HepG2 (cell line): ENCODE measurements around the gene ELOVL2. TPM values are rescaled to one million over a fixed set of nuclear protein-coding genes. Genes with fewer than 3 reads are reported as not detected.

Experiments
- FOXK1 ChIP-seq: sonication (generic); formaldehyde crosslinking; IDR thresholded peaks from 2 replicates; pipeline ENCODE4 v1.4.0; 2020; ENCODE audit warnings: low read depth, missing genetic modification reagents, borderline replicate concordance
- HNF4G ChIP-seq, 2 experiments: sonication (generic) in 1 of 2; formaldehyde crosslinking in 1 of 2; IDR thresholded peaks; 2 replicates each; pipeline versions ENCODE4 v1.4.0 to v1.6.1; 2011 to 2020; ENCODE audit warnings: borderline replicate concordance in 2 of 2, low read depth in 2 of 2, mild to moderate bottlenecking in 2 of 2, low read length in 1 of 2, missing genetic modification reagents in 1 of 2, moderate library complexity in 1 of 2
- ISL2 ChIP-seq: sonication (generic); formaldehyde crosslinking; IDR thresholded peaks from 2 replicates; pipeline ENCODE4 v1.5.0; 2020; ENCODE audit warnings: missing genetic modification reagents
- JUND ChIP-seq: sonication (generic); formaldehyde crosslinking; IDR thresholded peaks from 2 replicates; pipeline ENCODE4 v1.8.0; 2022; ENCODE audit warnings: mild to moderate bottlenecking, missing genetic modification reagents
- MAF1 ChIP-seq: sonication (generic); formaldehyde crosslinking; IDR thresholded peaks from 2 replicates; pipeline ENCODE4 v1.5.0; 2020; ENCODE audit warnings: missing genetic modification reagents, borderline replicate concordance
- NFIC ChIP-seq: IDR thresholded peaks from 2 replicates; pipeline ENCODE4 v1.6.1; 2012; ENCODE audit warnings: mild to moderate bottlenecking, low read length, inconsistent platforms
- NR2F6 ChIP-seq, 2 experiments: IDR thresholded peaks; 2 replicates each; pipeline ENCODE4 v1.6.1; 2016; ENCODE audit warnings: antibody characterized with exemption in 1 of 2, mild to moderate bottlenecking in 1 of 2
- RCOR2 ChIP-seq: IDR thresholded peaks from 2 replicates; pipeline ENCODE4 v1.6.1; 2016; ENCODE audit warnings: missing biosample characterization, missing genetic modification reagents
- SOX13 ChIP-seq, 3 experiments: fragments of 450-650 bp in 1 of 3; sonication (generic) in 1 of 3; formaldehyde crosslinking in 1 of 3; IDR thresholded peaks in 2 of 3; conservative IDR thresholded peaks in 1 of 3; 2 replicates each; pipeline versions ENCODE4 v1.5.0 to v1.6.1; 2016 to 2020; ENCODE audit warnings: antibody characterized with exemption in 1 of 3, mild to moderate bottlenecking in 1 of 3, missing compliant biosample characterization in 1 of 3, missing genetic modification reagents in 1 of 3, moderate library complexity in 1 of 3
- ZGPAT ChIP-seq: IDR thresholded peaks from 2 replicates; pipeline ENCODE4 v1.6.1; 2016; ENCODE audit warnings: mild to moderate bottlenecking
- ZNF160 ChIP-seq: sonication (generic); formaldehyde crosslinking; IDR thresholded peaks from 2 replicates; pipeline ENCODE4 v1.8.0; 2022; ENCODE audit warnings: mild to moderate bottlenecking, inconsistent platforms, missing genetic modification reagents
- ZNF251 ChIP-seq: sonication (generic); formaldehyde crosslinking; IDR thresholded peaks from 2 replicates; pipeline ENCODE4 v1.9.0; 2021; ENCODE audit warnings: mild to moderate bottlenecking, missing genetic modification reagents
- ZNF292 ChIP-seq: sonication (generic); formaldehyde crosslinking; IDR thresholded peaks from 2 replicates; pipeline ENCODE4 v1.8.1; 2022; ENCODE audit warnings: mild to moderate bottlenecking, low read depth, missing genetic modification reagents, borderline replicate concordance
- ZNF431 ChIP-seq: sonication (generic); formaldehyde crosslinking; IDR thresholded peaks from 2 replicates; pipeline ENCODE4 v1.9.0; 2022; ENCODE audit warnings: missing genetic modification reagents, low read depth, mild to moderate bottlenecking, borderline replicate concordance
- polyA plus RNA-seq, 8 experiments: library from polyadenylated mRNA; depleted of rRNA in 3 of 8; stranded (reverse) in 7 of 8; unstranded in 1 of 8; fragments of >200 nt; fragmentation: Illumina TruSeq in 4 of 8; extraction: Trizol in 4 of 8; gene quantifications; 2 replicates each; pipeline versions ENCODE4 v1.2.1 to v1.2.3, GENCODE V29; 2011 to 2016; ENCODE audit warnings: low read depth in 4 of 8, missing spikeins in 1 of 8, mixed read lengths in 1 of 8; ENCODE audit not compliant: insufficient read depth in 1 of 8
- total RNA-seq, 5 experiments: library from RNA; depleted of rRNA; stranded (reverse); fragments of >200 nt; fragmentation: Illumina TruSeq; extraction: Trizol; gene quantifications; 2 replicates each; pipeline ENCODE4 v1.2.3, GENCODE V29; 2016; ENCODE audit warnings: low read depth in 1 of 5
- TF ChIP-seq, protein P1 (sequence below): sonication (generic); formaldehyde crosslinking; IDR thresholded peaks from 2 replicates; pipeline ENCODE4 v1.4.0; 2020; ENCODE audit warnings: mild to moderate bottlenecking, missing genetic modification reagents, borderline replicate concordance
- TF ChIP-seq, protein P2 (sequence below): IDR thresholded peaks from 2 replicates; pipeline ENCODE4 v1.4.0; 2020; ENCODE audit warnings: mild to moderate bottlenecking, missing genetic modification reagents
- TF ChIP-seq, protein P3 (sequence below): IDR thresholded peaks from 2 replicates; pipeline ENCODE4 v1.6.1; 2018; ENCODE audit warnings: missing genetic modification reagents

ELOVL2 gene
- total and polyA plus RNA-seq, 2 of the 13 experiments (the other 11 are each of a cell fraction or from before 2014, with no cell fraction given), result 43.6 to 65.4 TPM

GRCh38 chr6:11039040-11039439, 5.1 kb downstream of the ELOVL2 start (continued):
- TF ChIP-seq, protein P1, sequence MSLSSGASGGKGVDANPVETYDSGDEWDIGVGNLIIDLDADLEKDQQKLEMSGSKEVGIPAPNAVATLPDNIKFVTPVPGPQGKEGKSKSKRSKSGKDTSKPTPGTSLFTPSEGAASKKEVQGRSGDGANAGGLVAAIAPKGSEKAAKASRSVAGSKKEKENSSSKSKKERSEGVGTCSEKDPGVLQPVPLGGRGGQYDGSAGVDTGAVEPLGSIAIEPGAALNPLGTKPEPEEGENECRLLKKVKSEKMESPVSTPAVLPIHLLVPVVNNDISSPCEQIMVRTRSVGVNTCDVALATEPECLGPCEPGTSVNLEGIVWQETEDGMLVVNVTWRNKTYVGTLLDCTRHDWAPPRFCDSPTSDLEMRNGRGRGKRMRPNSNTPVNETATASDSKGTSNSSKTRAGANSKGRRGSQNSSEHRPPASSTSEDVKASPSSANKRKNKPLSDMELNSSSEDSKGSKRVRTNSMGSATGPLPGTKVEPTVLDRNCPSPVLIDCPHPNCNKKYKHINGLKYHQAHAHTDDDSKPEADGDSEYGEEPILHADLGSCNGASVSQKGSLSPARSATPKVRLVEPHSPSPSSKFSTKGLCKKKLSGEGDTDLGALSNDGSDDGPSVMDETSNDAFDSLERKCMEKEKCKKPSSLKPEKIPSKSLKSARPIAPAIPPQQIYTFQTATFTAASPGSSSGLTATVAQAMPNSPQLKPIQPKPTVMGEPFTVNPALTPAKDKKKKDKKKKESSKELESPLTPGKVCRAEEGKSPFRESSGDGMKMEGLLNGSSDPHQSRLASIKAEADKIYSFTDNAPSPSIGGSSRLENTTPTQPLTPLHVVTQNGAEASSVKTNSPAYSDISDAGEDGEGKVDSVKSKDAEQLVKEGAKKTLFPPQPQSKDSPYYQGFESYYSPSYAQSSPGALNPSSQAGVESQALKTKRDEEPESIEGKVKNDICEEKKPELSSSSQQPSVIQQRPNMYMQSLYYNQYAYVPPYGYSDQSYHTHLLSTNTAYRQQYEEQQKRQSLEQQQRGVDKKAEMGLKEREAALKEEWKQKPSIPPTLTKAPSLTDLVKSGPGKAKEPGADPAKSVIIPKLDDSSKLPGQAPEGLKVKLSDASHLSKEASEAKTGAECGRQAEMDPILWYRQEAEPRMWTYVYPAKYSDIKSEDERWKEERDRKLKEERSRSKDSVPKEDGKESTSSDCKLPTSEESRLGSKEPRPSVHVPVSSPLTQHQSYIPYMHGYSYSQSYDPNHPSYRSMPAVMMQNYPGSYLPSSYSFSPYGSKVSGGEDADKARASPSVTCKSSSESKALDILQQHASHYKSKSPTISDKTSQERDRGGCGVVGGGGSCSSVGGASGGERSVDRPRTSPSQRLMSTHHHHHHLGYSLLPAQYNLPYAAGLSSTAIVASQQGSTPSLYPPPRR (CRISPR knock-in tag), result peak; percentile 53; the same call in 1 of the 2 replicates
- TF ChIP-seq JUND (CRISPR knock-in tag), result no peak
- TF ChIP-seq SOX13 (IDR thresholded peaks at IDR 0.05), result no peak
- TF ChIP-seq SOX13 (CRISPR knock-in tag; conservative IDR thresholded peaks at IDR 0.05 in 1 of 2, IDR thresholded peaks at IDR 0.05 in 1 of 2), result peak in 1 of 2 experiments; percentile 84; a peak in 2 of 4 replicates
- peak; percentile 64 for TF ChIP-seq NR2F6 (IDR thresholded peaks at IDR 0.05)
- TF ChIP-seq NR2F6 (CRISPR knock-in tag; IDR thresholded peaks at IDR 0.05), result no peak
- no peak for TF ChIP-seq ZNF431
- TF ChIP-seq FOXK1, result peak; percentile 60
- TF ChIP-seq ZNF160 (CRISPR knock-in tag), result no peak
- TF ChIP-seq ISL2 (CRISPR knock-in tag), result peak; percentile 61; the same call in 1 of the 2 replicates
- TF ChIP-seq, protein P2, sequence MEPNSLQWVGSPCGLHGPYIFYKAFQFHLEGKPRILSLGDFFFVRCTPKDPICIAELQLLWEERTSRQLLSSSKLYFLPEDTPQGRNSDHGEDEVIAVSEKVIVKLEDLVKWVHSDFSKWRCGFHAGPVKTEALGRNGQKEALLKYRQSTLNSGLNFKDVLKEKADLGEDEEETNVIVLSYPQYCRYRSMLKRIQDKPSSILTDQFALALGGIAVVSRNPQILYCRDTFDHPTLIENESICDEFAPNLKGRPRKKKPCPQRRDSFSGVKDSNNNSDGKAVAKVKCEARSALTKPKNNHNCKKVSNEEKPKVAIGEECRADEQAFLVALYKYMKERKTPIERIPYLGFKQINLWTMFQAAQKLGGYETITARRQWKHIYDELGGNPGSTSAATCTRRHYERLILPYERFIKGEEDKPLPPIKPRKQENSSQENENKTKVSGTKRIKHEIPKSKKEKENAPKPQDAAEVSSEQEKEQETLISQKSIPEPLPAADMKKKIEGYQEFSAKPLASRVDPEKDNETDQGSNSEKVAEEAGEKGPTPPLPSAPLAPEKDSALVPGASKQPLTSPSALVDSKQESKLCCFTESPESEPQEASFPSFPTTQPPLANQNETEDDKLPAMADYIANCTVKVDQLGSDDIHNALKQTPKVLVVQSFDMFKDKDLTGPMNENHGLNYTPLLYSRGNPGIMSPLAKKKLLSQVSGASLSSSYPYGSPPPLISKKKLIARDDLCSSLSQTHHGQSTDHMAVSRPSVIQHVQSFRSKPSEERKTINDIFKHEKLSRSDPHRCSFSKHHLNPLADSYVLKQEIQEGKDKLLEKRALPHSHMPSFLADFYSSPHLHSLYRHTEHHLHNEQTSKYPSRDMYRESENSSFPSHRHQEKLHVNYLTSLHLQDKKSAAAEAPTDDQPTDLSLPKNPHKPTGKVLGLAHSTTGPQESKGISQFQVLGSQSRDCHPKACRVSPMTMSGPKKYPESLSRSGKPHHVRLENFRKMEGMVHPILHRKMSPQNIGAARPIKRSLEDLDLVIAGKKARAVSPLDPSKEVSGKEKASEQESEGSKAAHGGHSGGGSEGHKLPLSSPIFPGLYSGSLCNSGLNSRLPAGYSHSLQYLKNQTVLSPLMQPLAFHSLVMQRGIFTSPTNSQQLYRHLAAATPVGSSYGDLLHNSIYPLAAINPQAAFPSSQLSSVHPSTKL, result peak; percentile 79
- 0 out of 2 replicates have a peak, but pooled peaks have one; percentile 37 for TF ChIP-seq ZNF292
- 0 out of 2 replicates have a peak, but pooled peaks have one; percentile 38 for TF ChIP-seq ZGPAT (CRISPR knock-in tag)
- TF ChIP-seq, protein P3, sequence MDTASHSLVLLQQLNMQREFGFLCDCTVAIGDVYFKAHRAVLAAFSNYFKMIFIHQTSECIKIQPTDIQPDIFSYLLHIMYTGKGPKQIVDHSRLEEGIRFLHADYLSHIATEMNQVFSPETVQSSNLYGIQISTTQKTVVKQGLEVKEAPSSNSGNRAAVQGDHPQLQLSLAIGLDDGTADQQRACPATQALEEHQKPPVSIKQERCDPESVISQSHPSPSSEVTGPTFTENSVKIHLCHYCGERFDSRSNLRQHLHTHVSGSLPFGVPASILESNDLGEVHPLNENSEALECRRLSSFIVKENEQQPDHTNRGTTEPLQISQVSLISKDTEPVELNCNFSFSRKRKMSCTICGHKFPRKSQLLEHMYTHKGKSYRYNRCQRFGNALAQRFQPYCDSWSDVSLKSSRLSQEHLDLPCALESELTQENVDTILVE (CRISPR knock-in tag), result peak; percentile 35; the same call in 1 of the 2 replicates
- TF ChIP-seq ZNF251 (CRISPR knock-in tag), result no peak
- TF ChIP-seq MAF1 (CRISPR knock-in tag), result no peak
- peak; percentile 63; the same call in 1 of the 2 replicates for TF ChIP-seq RCOR2 (CRISPR knock-in tag)
- TF ChIP-seq NFIC, result 0 out of 2 replicates have a peak, but pooled peaks have one; percentile 19
- TF ChIP-seq HNF4G (IDR thresholded peaks at IDR 0.05; ENCODE audit: borderline replicate concordance, low read depth, low read length), result peak; percentile 34; the same call in 1 of the 2 replicates
- no peak for TF ChIP-seq HNF4G (CRISPR knock-in tag; IDR thresholded peaks at IDR 0.05; ENCODE audit: borderline replicate concordance, low read depth)
